ENCODE data around the gene SLCO2B1.

Gene SLCO2B1

DNA sequence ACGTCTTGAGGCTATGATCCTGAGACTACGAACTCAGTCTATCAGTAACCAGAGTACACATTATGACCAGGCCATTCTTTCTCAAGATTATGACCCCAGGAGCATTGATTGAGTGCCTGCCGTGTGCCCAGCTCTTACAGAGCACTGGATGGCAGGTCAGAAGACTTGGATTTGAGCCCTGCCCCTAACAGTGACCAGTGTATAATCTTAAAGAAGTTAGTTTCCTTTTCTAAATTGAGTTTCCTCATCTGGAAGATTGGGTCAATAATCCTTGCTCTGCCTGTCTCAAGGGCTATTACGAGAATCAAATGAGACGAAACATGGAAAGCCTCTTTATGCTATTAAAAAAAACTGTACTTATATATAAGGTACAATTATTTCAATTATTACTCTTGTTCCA, 38.2 kb downstream of the SLCO2B1 start:
- DNase-seq (ENCODE audit: low spot score): no peak
- TF ChIP-seq, protein P1, sequence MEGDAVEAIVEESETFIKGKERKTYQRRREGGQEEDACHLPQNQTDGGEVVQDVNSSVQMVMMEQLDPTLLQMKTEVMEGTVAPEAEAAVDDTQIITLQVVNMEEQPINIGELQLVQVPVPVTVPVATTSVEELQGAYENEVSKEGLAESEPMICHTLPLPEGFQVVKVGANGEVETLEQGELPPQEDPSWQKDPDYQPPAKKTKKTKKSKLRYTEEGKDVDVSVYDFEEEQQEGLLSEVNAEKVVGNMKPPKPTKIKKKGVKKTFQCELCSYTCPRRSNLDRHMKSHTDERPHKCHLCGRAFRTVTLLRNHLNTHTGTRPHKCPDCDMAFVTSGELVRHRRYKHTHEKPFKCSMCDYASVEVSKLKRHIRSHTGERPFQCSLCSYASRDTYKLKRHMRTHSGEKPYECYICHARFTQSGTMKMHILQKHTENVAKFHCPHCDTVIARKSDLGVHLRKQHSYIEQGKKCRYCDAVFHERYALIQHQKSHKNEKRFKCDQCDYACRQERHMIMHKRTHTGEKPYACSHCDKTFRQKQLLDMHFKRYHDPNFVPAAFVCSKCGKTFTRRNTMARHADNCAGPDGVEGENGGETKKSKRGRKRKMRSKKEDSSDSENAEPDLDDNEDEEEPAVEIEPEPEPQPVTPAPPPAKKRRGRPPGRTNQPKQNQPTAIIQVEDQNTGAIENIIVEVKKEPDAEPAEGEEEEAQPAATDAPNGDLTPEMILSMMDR (IDR thresholded peaks at IDR 0.05; ENCODE audit: borderline replicate concordance, control extremely low read depth, extremely low read depth, insufficient read depth, missing control alignments): no peak
- in situ Hi-C loops (cut with MboI; ENCODE audit: low sequenced_read_pairs, unreplicated experiment): no loop called here

DNA sequence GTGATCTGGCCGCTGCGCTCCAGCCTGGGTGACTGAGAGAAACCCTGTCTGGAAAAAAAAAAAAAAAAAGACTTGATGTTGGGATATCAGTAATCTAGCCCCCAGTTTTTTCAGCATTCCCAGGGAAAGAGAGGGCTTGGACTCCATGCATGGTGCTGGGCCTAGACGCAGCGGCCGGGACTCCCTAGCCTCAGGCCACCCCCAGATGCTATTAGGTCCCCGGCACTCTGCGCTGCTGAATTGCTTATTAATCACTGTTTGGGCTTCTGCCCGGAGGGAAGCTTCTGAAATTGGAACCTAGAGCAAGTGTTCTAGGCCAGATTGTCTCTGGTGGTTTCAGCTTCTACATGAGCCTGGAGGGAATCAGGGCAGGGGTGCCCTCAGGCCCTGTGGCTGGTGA, 39.0 kb downstream of the SLCO2B1 start:
- TF ChIP-seq, protein P1 (IDR thresholded peaks at IDR 0.05; ENCODE audit: borderline replicate concordance, control extremely low read depth, extremely low read depth, insufficient read depth, missing control alignments): no peak
- no peak for DNase-seq (ENCODE audit: low spot score)
- in situ Hi-C loops (cut with MboI; ENCODE audit: low sequenced_read_pairs, unreplicated experiment): no loop called here

DNA sequence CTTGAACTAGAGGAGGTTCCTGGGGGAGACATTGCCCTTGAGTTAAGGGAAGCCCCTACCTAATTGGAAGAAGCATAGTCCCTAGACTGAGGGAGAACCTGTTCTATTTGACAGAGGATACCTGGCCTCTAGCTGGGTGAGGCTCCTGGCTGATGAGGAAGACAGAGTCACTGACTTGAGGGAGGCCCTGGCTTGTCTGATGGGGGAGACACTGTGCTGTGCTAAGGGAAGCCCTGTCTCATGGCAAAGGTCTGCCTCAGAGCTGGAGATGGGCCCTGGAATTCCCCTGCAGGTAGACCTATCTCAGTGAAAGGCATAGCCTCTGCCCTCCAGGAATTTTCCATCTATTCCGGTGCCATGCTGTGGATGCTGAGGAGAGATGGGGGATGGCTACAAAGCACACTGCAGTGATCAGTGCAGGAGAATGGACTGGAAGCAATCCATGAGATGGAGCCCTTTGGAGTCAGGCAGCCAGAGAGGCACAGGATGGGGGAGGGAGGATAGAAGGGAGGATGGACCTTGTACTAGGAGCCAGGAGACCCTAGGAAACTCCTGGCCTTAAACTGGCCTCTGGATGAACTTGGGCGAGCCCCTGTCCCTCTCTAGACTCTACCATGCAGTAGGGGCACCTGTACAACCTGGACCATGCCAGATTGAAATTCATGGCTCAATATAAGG, 39.9 kb downstream of the SLCO2B1 start:
- in situ Hi-C loops (cut with MboI; ENCODE audit: low sequenced_read_pairs, unreplicated experiment): no loop called here
- DNase-seq (ENCODE audit: low spot score): no peak
- TF ChIP-seq, protein P1 (IDR thresholded peaks at IDR 0.05; ENCODE audit: borderline replicate concordance, control extremely low read depth, extremely low read depth, insufficient read depth, missing control alignments): no peak

DNA sequence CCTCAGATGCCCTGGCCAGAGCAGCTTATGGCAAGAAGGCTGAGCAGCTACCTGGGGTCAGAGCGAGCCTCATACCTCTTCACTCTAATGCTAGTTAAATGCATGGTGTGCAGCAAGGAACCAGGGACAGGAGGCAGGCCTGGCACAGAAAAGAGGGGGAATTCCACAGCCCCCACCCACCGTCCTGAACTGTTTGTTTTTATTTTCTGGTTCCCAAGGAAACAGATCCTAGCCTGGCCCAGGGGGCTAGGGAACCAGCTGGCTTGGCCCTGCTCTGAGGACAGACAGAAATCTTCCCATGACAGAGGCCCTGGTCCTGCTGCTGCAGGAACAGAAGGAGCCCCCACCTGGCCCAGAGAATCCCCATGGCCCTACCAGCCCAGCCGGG, 40.4 kb downstream of the SLCO2B1 start:
- DNase-seq (ENCODE audit: low spot score): no peak
- TF ChIP-seq, protein P1 (IDR thresholded peaks at IDR 0.05; ENCODE audit: borderline replicate concordance, control extremely low read depth, extremely low read depth, insufficient read depth, missing control alignments): no peak
- in situ Hi-C loops (cut with MboI; ENCODE audit: low sequenced_read_pairs, unreplicated experiment): no loop called here

DNA sequence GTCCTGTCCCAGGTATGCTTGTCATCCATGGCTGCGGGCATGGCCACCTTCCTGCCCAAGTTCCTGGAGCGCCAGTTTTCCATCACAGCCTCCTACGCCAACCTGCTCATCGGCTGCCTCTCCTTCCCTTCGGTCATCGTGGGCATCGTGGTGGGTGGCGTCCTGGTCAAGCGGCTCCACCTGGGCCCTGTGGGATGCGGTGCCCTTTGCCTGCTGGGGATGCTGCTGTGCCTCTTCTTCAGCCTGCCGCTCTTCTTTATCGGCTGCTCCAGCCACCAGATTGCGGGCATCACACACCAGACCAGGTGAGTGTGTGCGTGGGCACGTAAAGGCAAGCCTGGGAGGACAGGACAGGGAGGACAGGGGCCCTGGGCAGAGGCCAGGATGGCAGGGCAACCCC, 42.4 kb downstream of the SLCO2B1 start:
- in situ Hi-C loops (cut with MboI; ENCODE audit: low sequenced_read_pairs, unreplicated experiment): no loop called here
- no peak for DNase-seq (ENCODE audit: low spot score)
- TF ChIP-seq, protein P1 (IDR thresholded peaks at IDR 0.05; ENCODE audit: borderline replicate concordance, control extremely low read depth, extremely low read depth, insufficient read depth, missing control alignments): no peak

DNA sequence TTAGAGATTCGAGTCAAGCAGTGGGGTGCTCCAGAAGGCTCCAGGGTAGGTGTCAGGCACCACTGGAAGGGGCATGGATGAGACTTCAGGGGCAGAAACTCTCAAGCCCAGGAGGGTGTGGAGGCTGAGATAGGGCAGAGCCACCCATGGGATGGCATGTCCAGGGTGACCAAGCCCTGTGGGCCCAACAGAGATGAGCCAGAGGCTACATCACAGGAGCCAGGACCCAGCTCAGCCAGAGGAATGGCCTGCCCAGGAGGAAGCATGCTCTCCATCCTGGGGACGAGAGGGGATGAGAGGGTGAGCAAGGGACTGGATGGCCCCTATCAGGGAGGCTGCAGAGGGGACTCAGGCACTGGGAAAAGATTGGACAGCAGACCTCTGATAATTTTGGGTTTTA, 42.8 kb downstream of the SLCO2B1 start:
- DNase-seq (ENCODE audit: low spot score): no peak
- in situ Hi-C loops (cut with MboI; ENCODE audit: low sequenced_read_pairs, unreplicated experiment): no loop called here
- TF ChIP-seq, protein P1 (IDR thresholded peaks at IDR 0.05; ENCODE audit: borderline replicate concordance, control extremely low read depth, extremely low read depth, insufficient read depth, missing control alignments): no peak
